Lung microvascular endothelial cell (primary cell): ENCODE measurements around the gene NPFF. TPM values are rescaled to one million over a fixed set of nuclear protein-coding genes. Genes with fewer than 3 reads are reported as not detected.
"Not testable (repeated sequence)": the region's sequence is repeated elsewhere in the genome, so short reads cannot be mapped to it uniquely, and the experiment has no call there.

ENCODE experiments used
- DNase-seq, 2 donors: peaks; one replicate each; pipeline versions ENCODE4 v3.0.0 to v3.0.0-alpha.2; 2010; ENCODE audit warnings: low read depth in 2 of 2
- total RNA-seq: library from RNA; depleted of rRNA; stranded (reverse); fragments of >200 nt; gene quantifications from 2 replicates; pipeline ENCODE4 v1.2.1, GENCODE V29; 2014

Gene NPFF
- total RNA-seq, 1 donor from 2014 or later: not detected

GRCh38 chr12:53496752-53497032 is 10.6 kb downstream of the NPFF start:
- DNase-seq: no peak

GRCh38 chr12:53495903-53496751 is 11.2 kb downstream of the NPFF start:
- peak in 1 of 2 donors; percentile 77 for DNase-seq

- no peak for DNase-seq
Measured at GRCh38 chr12:53493610-53494391, 13.5 kb downstream of the NPFF start.

- DNase-seq: peak; percentile 91 to 96
Measured at GRCh38 chr12:53492830-53493609, 14.3 kb downstream of the NPFF start.

- no peak for DNase-seq
Measured at GRCh38 chr12:53492188-53492587, 15.1 kb downstream of the NPFF start.

GRCh38 chr12:53489242-53489864 is 17.9 kb downstream of the NPFF start:
- no peak for DNase-seq

GRCh38 chr12:53486736-53487487 is 20.4 kb downstream of the NPFF start:
- DNase-seq: no peak

GRCh38 chr12:53485955-53486735 is 21.1 kb downstream of the NPFF start:
- DNase-seq: no peak

- DNase-seq: no peak
Measured at GRCh38 chr12:53484686-53485575, 22.4 kb downstream of the NPFF start.

- DNase-seq: no peak
Measured at GRCh38 chr12:53483979-53484377, 23.3 kb downstream of the NPFF start.

- DNase-seq: no peak
Measured at GRCh38 chr12:53483225-53483978, 23.9 kb downstream of the NPFF start.

- no peak for DNase-seq
Measured at GRCh38 chr12:53482626-53483168, 24.6 kb downstream of the NPFF start.

GRCh38 chr12:53481939-53482586 is 25.2 kb downstream of the NPFF start:
- DNase-seq: peak; percentile 29 to 40

- DNase-seq: not testable (repeated sequence)
Measured at GRCh38 chr12:53481458-53481857, 25.8 kb downstream of the NPFF start.

- DNase-seq: no peak
Measured at GRCh38 chr12:53480491-53481442, 26.5 kb downstream of the NPFF start.

- no peak for DNase-seq
Measured at GRCh38 chr12:53479331-53479730, 28.0 kb downstream of the NPFF start.
